Activated CD4-positive, alpha-beta T cell treated with anti-CD3 and anti-CD28 coated beads, Interleukin-10, Interleukin-2, amounts not matched to agents 100 ng/mL and 50 ng/mL, durations not matched to agents 16 hours and 8 hours (primary cell): Measurements from ENCODE around the gene CDH13.

ENCODE experiments used
- DNase-seq: peaks from one replicate; pipeline ENCODE4 v3.0.0-alpha.2; 2020

CDH13 gene

DNA sequence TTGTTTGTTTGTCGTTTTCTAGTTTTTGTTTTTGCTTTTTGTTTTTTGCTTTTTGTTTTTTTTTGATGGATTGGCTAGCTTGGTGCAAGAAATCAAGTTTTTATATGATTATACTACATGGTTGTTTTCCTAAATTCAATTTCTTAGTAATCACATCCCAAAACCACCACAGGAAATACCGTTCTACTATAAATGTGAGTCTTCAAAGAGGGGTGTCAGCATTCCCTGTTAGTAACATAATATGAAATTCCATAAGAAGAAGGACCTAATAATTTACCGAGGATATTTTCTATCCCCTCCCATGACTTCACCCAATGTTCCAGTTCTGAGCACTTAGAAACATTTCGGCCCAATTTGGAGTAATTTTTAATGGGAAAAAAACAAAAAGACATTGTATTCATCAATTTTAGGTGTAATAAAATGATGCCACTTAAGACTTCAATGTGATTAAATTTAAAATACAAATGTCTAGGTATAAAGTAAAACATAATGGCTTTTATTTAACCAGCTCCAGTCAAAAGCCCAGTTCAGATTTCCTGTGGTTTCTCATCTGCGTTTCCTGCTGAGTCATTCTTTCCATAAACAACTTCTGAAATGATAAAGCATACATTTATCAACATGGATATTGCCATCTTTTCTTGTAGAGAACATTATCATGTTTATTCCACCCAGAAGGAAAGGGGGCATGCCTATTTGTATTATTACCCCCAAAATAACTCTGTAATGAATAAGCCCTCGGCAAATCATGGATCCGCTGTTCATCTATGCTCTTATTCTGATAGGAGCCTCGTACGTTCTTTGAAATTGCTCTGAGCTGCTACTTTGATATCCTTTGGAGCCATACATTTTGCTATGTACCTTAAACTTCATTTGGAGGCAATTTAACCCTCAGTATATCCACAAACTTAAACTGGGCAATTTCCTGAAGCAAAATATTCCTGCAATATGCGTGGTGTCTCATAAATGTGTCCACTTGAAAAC lies 1209.1 kb downstream of the CDH13 start:
- DNase-seq = peak; percentile 74

DNA sequence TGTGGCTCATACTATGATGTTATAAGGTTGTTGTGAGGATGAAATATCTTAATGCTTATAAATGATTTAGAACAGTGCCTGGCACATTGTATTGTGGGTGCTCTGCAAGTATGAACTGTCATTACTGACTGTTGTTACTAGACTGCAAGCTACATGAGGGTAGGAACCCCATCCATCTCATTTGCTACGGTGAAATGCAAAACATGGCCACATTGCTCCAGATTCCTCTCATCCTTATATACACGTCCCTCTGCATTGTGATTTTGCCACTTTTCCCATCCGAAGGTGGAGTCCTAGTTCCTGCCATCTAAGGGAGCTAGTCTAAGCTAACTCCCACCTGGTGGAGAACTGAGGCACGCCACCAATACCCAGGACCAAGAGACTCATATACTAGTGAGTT lies 1210.8 kb downstream of the CDH13 start:
- DNase-seq = no peak

DNA sequence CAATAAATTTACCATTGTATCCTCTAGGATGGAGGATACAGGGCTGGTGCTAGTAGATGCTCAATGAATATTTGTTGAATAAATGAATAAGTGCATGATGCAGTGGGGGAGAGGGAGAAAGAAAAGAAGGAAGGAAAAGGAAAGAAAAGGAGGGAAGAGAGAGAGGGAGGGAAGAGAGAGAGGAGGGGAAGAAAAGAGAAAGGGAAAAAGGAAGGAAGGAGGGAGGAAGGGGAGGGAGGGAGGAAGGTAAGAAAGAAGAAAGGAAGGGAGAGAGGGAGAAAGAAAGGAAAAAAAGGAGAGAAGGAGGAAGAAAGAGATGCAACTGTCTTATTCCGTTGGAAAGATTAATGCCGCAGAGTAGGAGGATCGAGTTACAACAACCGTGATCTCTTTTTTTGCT lies 1211.4 kb downstream of the CDH13 start:
- no peak for DNase-seq

DNA sequence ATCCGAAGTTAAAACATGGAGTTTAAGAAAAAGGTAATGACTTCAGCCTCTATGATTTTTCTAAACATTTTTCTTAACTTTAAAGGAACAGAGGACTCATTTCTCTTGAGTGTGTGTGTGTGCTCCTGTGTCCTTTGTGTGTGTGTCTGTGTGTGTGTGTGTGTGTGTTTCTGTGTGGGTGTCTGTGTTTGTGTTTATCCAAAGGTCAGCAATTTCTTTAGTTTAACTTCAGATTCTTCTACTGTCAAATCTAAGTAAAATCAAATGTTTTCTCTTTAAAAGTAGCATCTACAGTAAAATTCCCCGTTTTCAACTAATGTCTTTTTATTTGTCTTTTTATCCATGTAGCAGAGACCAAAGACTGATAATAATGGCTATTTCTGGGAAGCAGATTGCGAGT lies 1212.8 kb downstream of the CDH13 start:
- no peak for DNase-seq

DNA sequence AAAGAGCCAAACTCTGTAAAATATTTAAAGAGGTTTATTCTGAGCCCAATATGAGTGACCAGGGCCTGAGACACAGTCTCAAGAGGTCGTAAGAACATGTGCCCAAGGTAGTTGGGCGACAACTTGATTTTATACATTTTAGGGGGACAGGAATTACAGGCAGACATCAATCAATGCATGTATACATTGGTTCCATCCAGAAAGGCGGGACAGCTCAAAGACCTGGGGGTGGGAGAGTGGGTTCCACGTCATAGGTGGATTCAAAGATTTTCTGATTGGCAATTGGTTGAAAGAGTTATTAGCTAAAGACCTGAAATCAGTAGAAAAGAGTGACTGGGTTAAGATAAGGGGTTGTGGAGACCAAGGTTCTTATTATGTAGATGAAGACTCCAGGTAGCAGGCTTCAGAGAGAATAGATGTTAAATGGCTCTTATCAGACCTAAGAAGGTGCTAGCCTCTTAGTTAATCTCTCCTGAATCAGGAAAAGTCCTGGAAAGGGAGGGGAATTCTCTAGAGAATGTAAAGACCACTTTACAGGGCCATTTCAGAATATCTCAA lies 1213.4 kb downstream of the CDH13 start:
- DNase-seq = no peak

DNA sequence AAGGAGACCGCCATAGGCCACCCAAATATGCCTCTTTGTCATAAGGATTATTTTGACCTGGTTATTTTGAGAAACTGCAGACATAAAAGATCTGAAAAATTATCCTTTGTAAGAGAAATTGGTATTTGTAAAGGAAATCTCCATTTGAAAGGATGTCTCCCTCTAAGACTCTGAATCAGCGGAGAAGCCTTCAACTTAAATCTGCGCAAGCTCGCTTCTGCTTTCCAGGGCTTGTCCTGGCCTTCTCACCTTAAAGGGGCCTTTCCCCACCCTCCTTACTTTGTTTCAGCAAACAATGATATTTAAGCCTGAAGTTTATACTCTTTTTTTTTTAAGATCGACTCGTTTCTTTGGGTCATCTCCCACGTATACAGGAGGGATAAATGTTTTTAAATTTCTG lies 1215.5 kb downstream of the CDH13 start:
- no peak for DNase-seq

DNA sequence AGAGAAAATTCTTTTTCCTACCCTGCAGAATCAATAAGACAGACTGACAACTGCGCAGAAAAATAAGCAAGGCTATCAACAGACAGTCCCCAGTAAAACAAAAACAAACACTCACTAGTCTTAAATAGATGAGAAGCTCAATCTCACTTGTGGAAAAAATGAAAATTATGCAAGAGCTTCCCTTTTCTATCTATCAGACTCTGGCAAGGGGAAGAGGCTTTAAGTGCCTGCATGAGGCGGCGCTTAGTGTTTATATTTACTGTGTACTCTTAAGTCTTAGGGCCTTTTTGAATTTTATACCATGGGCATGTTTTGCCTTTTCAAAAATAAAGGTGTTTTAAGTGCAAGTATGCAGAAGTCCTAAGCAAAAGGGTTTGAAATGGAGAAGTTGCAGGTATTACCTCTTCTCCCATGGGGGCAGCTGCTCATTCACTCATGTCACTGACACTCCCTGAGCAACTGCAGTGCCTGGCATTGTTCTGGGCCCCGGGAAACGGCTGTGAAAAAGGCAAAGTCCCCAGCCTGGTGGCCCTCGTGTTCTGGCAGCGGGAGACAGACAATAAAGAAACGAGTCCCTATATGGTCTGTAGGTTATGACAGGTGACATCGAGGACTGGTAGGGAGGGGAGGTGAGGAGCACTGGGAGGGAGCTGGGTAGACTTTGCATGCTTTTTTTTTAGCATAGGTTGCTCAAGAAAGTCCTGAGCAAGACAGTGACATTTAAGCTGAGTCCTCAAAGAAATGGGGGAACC lies 1216.2 kb downstream of the CDH13 start:
- no peak for DNase-seq

DNA sequence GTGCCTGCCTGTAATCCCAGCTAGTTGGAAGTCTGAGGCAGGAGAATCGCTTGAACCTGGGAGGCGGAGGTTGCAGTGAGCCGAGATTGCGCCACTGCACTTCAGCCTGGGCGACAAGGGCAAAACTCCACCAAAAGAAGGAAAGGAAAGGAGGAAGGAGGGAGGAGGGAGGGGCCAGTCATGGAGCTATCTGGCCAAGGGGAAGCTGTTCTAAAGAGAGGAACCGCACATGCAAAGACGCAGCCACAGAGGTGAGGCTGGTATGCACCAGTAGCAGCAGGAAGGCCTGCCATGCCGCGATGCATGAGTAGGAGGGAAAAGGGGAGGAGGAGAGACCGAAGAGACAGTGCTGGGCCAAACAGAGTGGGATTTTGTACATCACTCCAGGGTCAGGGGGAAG lies 1216.9 kb downstream of the CDH13 start:
- no peak for DNase-seq

DNA sequence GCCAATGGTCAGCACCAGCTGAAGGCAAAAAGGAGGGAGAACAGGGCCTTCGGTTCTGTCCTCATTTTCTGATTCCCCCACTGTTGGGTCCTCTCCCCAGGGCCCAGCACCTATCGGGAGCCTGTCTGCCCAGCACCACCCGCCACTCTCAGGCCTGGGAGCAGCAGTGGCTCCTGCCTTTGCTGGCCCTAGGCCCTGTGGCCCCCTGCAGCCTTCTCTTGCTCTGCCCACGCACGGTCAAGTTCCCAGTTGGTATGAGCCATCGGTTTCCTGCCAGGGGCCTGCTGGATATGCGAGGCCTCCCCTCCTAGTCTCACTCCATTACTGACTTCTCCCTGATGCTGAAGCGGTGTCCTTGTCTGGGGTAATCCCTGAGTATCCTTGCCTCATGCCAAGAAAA lies 1218.5 kb downstream of the CDH13 start:
- no peak for DNase-seq

DNA sequence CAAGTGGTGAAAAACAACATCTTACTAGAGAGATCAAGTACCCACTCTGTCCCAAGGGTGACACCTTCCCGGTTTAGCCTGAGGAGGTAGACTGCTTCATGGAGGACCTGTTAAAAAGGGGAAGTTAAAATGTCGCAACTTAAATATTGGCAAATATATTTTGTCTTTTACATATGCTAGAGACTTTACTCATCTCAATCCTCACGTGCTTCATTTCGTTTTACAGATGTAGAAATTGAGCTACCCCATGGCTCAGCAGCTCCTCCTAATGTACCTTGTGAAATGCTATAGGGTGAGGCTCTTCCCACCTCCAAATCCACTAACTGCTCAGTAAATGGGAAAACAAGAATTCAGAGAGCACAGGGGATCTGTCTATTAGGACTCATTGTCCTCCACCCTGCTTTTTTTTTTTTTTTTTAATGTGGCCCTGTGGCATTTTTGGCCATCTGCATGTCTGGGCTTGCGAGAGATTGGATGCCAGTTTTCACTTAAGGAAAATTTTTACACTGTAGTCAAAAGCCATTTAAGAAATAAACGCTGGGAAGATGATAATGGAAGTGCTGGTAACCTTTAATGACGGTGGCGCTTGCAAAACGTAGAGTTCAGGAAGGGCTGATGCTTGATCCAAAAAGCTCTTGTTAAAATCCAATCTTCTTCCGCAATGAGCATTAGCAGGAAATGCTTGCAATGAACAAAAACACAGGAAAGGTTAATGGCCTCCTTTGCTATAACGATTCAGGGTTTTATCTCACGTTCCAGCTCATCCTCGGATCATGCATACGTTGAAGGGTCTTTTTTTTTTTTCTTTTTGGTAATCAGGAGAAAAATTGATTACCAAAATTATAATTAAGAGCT lies 1220.8 kb downstream of the CDH13 start:
- no peak for DNase-seq

DNA sequence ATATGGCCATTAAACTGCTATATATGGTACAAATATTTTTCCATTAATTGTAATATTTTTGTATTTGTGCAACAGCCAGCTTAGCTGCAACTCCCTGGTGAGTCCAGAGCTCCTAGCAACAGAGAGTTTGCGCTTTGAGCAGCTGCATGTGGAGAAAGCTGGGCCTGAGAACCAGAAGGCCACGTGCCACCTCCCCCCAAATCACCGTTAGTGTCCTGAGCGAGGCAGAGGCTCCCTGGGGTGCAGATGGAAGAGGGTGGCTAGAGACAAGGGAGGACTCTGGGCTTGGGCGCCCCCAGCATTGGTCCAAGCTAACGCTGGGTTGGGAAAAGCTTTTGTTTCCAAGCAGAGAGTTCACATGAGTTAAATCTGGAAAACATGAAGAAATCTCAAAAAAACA lies 1222.7 kb downstream of the CDH13 start:
- no peak for DNase-seq
